Coronary artery (tissue), 2 donors: ENCODE measurements around the gene FAM8A1.

Experiments
- DNase-seq: peaks from one replicate; pipeline ENCODE4 v3.0.0-alpha.2; 2017; ENCODE audit warnings: low spot score
- H3K27ac ChIP-seq, 2 donors: fragments of 200-600 bp; sonication (generic); one replicate each; pipeline ENCODE4 v1.5.1; 2016 to 2019
- H3K4me3 ChIP-seq: fragments of 200-600 bp; sonication (generic); 2 replicates; pipeline ENCODE4 v1.5.1; 2016; ENCODE audit warnings: mild to moderate bottlenecking, moderate library complexity
- TF ChIP-seq, protein P1 (sequence below): fragments of 200-600 bp; sonication (generic); IDR thresholded peaks from one replicate; pipeline ENCODE4 v1.5.1; 2019; ENCODE audit warnings: antibody characterized with exemption

The FAM8A1 gene

GRCh38 chr6:17624396-17624795 is 24.3 kb downstream of the FAM8A1 start:
- TF ChIP-seq, protein P1, sequence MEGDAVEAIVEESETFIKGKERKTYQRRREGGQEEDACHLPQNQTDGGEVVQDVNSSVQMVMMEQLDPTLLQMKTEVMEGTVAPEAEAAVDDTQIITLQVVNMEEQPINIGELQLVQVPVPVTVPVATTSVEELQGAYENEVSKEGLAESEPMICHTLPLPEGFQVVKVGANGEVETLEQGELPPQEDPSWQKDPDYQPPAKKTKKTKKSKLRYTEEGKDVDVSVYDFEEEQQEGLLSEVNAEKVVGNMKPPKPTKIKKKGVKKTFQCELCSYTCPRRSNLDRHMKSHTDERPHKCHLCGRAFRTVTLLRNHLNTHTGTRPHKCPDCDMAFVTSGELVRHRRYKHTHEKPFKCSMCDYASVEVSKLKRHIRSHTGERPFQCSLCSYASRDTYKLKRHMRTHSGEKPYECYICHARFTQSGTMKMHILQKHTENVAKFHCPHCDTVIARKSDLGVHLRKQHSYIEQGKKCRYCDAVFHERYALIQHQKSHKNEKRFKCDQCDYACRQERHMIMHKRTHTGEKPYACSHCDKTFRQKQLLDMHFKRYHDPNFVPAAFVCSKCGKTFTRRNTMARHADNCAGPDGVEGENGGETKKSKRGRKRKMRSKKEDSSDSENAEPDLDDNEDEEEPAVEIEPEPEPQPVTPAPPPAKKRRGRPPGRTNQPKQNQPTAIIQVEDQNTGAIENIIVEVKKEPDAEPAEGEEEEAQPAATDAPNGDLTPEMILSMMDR: no peak
- Histone ChIP-seq H3K4me3 (no peak overlapping the region), H3K27ac (no peak overlapping the region)
- no peak for DNase-seq

DNA sequence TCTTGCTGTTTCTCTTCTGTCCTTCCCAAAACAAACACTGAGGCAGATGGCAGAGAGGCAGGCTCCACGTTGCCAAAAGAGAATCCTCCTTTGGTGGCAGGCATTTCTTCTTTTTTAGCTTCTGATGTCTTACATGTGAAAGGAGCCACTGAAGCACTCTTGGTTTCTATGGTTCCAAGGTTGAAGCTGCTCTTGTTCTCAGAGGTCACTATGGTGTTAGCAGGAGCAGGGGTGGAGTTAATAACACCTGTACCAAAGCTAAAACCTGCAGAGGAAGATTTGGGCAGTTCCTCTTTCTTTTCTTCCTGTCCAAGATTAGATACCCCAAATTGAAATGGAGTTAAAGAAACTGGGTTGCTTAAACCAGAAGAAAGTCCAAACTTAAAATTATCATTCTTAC is 28.8 kb downstream of the FAM8A1 start:
- Histone ChIP-seq H3K27ac (no peak overlapping the region), H3K4me3 (no peak overlapping the region)
- TF ChIP-seq, protein P1: no peak
- no peak for DNase-seq

- H3K27ac ChIP-seq: no peak overlapping the region
- TF ChIP-seq, protein P1: no peak
- H3K4me3 ChIP-seq: no peak overlapping the region
- no peak for DNase-seq
These were observed 29.9 kb downstream of the FAM8A1 start for GRCh38 chr6:17629824-17630510.

- TF ChIP-seq, protein P1: no peak
- no peak for DNase-seq
- H3K4me3 ChIP-seq: no peak overlapping the region
- H3K27ac ChIP-seq: no peak overlapping the region
These were observed 30.5 kb downstream of the FAM8A1 start for GRCh38 chr6:17630511-17631073.

DNA sequence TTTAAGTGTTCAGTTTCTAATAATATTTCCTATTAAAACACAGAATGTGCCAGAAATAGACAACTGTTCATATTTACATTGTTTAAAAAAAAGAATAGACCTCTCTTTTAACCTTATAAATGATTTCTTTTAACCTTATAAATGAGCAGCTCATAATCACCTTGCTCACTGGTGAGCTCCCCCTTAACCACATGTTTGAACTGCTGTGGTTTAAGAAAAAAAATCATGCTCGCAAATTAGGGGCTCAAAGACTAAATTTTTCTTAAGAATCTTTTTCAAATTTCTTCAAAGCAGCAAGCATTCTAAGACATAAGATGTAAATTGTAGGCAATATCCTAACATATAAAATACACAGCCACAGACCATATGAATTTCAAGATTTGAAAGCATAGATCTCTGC is 32.8 kb downstream of the FAM8A1 start:
- H3K4me3 ChIP-seq: no peak overlapping the region
- DNase-seq: no peak
- no peak overlapping the region for H3K27ac ChIP-seq
- TF ChIP-seq, protein P1: no peak

DNA sequence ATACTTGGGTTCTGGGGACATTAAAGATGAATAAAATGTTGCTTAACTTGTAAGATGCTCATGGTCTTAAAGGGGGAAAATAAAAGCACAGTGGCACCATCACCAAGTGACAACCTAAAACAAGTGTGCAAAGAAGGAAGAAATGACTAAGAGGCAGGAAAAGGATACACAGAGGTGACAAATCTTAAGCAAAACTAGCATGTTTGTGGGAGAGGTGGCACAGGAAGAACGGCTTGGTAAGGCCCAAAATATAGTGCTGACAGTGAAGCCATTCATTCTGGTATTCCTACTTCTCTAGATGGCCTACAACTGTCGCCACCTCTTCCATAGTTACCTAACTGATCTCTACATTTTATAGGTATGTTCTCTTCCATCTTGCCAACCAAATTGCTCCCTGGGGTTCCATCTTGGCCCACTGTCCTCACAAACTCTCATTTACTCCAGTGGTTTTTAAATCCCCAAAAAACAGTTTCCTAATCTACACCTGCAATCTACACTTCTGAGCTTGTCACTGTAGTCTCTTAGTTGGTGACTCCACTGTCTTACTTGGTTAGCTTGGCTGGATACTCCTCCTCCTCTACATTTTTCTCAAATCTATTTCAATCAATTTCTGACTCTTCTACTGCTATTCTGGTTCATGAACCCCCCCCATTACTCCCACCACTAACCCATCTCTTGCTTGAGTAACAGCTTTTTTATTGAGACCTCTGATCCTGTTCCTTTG is 33.5 kb downstream of the FAM8A1 start:
- no peak for DNase-seq
- Histone ChIP-seq H3K27ac (no peak overlapping the region), H3K4me3 (no peak overlapping the region)
- TF ChIP-seq, protein P1: no peak
